VCaP (cell line): Measurements from ENCODE around the gene LDB3.

ENCODE experiments used
- H3K27ac ChIP-seq: fragments of 450-650 bp; 2 replicates; pipeline ENCODE4 v1.5.1; 2017
- CTCF ChIP-seq: fragments of 450-650 bp; conservative IDR thresholded peaks from 2 replicates; pipeline ENCODE4 v1.5.1; 2017; ENCODE audit warnings: mild to moderate bottlenecking, moderate library complexity

LDB3 gene

DNA sequence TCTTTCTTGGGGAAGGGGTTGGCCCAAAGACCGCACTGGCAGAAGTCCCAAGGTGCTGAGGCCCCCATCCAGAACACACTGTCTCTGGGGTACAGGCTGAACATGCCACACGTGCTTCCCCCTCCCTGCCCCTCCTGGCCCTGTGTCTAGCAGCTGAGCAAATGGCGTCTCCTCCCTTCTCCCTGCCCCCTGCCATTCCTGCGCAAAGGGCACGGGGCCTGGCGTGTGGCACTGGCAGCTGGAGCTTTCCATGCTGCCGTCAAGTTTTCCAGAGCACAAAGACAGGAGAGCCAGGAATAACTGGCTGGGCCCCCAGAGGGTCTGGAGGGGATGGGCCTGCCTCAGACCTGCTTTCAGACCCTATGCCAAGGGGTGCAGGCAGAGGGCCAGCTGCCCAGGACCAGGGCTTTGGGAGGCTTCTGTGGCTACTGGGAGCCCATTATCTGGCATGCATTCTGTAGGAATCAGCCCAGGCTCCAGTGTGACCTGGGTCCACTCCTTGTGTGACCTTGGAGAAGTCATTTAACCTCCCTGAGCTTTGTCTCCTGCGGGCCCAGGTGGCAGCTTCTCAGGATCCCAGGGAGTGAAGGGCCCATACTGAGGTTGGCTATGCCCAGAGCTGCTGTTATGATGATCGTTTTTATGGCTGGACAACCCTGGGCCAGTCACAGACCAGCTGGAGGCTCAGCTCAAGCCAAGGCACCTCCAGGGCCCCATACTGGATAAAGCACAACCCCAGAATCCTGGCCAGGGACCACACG is 710 bp upstream of the LDB3 start:
- TF ChIP-seq CTCF = no peak
- no peak overlapping the region for H3K27ac ChIP-seq

- H3K27ac ChIP-seq = no peak overlapping the region
- TF ChIP-seq CTCF = no peak
Observed at GRCh38 chr10:86670290-86670811, 2.0 kb downstream of the LDB3 start.

- TF ChIP-seq CTCF = no peak
- H3K27ac ChIP-seq = no peak overlapping the region
Observed at GRCh38 chr10:86670876-86671275, 2.6 kb downstream of the LDB3 start.

- TF ChIP-seq CTCF = no peak
- H3K27ac ChIP-seq = no peak overlapping the region
Observed at GRCh38 chr10:86671419-86671818, 3.1 kb downstream of the LDB3 start.

DNA sequence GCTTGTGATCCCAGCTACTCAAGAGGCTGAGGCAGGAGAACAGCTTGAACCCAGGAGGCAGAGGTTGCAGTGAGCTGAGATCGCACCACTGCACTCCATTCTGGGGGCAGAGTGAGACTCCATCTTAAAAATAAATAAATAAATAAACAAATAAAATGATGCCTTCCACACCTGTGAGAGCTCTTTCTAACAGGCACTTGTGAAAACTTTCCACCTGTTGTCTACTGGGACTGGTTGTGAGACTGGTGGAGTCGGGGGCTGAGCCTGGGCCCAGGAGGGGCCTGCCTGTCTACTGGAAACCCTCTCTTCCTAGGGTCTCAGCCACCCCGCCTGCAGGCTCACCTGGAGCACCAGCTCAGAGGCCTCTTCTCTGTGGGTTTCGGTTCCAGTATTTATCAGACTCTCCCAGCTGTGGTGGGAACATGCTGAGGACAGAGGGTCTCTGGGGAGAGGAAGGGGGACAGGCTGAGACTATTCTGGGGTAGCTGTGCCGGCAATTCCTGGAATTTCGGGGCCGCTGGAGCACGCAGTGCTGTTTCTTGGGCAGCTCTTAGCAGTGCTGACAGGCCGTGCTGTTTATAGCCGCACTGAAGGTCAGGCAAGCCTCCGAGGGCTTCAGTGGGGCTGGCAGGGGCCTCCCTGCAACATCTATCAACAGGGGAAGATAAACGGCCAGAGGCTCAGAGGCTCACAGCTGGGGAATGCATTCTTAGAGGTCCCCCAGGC is 3.8 kb downstream of the LDB3 start:
- TF ChIP-seq CTCF = no peak
- no peak overlapping the region for H3K27ac ChIP-seq

- no peak for TF ChIP-seq CTCF
- H3K27ac ChIP-seq = no peak overlapping the region
Observed at GRCh38 chr10:86673216-86673826, 5.0 kb downstream of the LDB3 start.
